ENCODE data around the gene LPIN3. TPM values are rescaled to one million over a fixed set of nuclear protein-coding genes. Genes with fewer than 3 reads are reported as not detected.

Gene LPIN3
- polyA plus RNA-seq, 3 donors = 0.01 TPM; not detected in 2

GRCh38 chr20:41334443-41335421 lies 5.9 kb upstream of the LPIN3 start:
- 91% methylated on average over 7 of the region's 15 CpGs for WGBS (ENCODE audit: insufficient coverage)
- Histone ChIP-seq H4K20me1 (ENCODE audit: insufficient read depth, low read length) (no peaks in the 10 kb centered on the region), H3K27ac (ENCODE audit: low read depth in 1 of 2, low read length in 2 of 2) (no peak overlapping the region), H3K36me3 (replicated peaks in 1 of 2; ENCODE audit: control insufficient read depth in 1 of 2, insufficient read depth in 2 of 2, low read length in 2 of 2) (no peaks in the 10 kb centered on the region), H3K9me3 (replicated peaks in 1 of 2; ENCODE audit: control insufficient read depth in 1 of 2, insufficient read depth in 1 of 2, low read length in 2 of 2) (no peaks in the 10 kb centered on the region), H3K4me2 (replicated peaks; ENCODE audit: extremely low read depth, low read length, poor library complexity, severe bottlenecking) (no peak overlapping the region), H3K4me1 (ENCODE audit: control insufficient read depth in 1 of 2, insufficient read depth in 2 of 2, low read length in 2 of 2) (peaks cover 6 to 8% of the 10 kb centered on the region in 2 donors), H3K27me3 (ENCODE audit: control insufficient read depth in 2 of 2, insufficient read depth in 2 of 2, low read length in 2 of 2) (peaks cover 5 to 23% of the 10 kb centered on the region in 2 donors), H3K79me2 (ENCODE audit: insufficient read depth, low read length) (no peaks in the 10 kb centered on the region), H3K9ac (ENCODE audit: insufficient read depth, low read length, poor library complexity, severe bottlenecking) (no peak overlapping the region), H3K4me3 (replicated peaks in 1 of 3; ENCODE audit: low read depth in 2 of 3, low read length in 3 of 3) (no peak overlapping the region), H2AFZ (ENCODE audit: insufficient read depth, low read depth, low read length, poor library complexity, severe bottlenecking) (no peak overlapping the region)
- Mint-ChIP-seq H3K4me1 (peaks cover 10% of the 10 kb centered on the region), H3K36me3 (peaks cover 0 to 2% of the 10 kb centered on the region in 2 donors), H3K27me3 (ENCODE audit: low read depth in 3 of 3) (peaks cover 25 to 50% (median 32%) of the 10 kb centered on the region in 3 donors), H3K27ac (no peak overlapping the region), H3K4me3 (no peak overlapping the region), H3K9me3 (peaks cover 0 to 2% (median 0%) of the 10 kb centered on the region in 7 donors)
- no peak for DNase-seq
- intact Hi-C loops (cut with micrococcal nuclease) = no loop called here
- TF ChIP-seq CTCF (IDR thresholded peaks at IDR 0.05) = no peak

- Histone ChIP-seq H3K27ac (ENCODE audit: low read depth in 1 of 2, low read length in 2 of 2) (no peak overlapping the region), H3K4me2 (replicated peaks; ENCODE audit: extremely low read depth, low read length, poor library complexity, severe bottlenecking) (no peak overlapping the region), H3K9ac (ENCODE audit: insufficient read depth, low read length, poor library complexity, severe bottlenecking) (no peak overlapping the region), H2AFZ (ENCODE audit: insufficient read depth, low read depth, low read length, poor library complexity, severe bottlenecking) (no peak overlapping the region), H3K36me3 (replicated peaks in 1 of 2; ENCODE audit: control insufficient read depth in 1 of 2, insufficient read depth in 2 of 2, low read length in 2 of 2) (no peaks in the 10 kb centered on the region), H3K4me3 (replicated peaks in 1 of 3; ENCODE audit: low read depth in 2 of 3, low read length in 3 of 3) (no peak overlapping the region), H3K4me1 (ENCODE audit: control insufficient read depth in 1 of 2, insufficient read depth in 2 of 2, low read length in 2 of 2) (peaks cover 9% of the 10 kb centered on the region in 2 donors), H3K9me3 (replicated peaks in 1 of 2; ENCODE audit: control insufficient read depth in 1 of 2, insufficient read depth in 1 of 2, low read length in 2 of 2) (no peaks in the 10 kb centered on the region), H3K79me2 (ENCODE audit: insufficient read depth, low read length) (no peaks in the 10 kb centered on the region), H3K27me3 (ENCODE audit: control insufficient read depth in 2 of 2, insufficient read depth in 2 of 2, low read length in 2 of 2) (peaks cover 5 to 24% of the 10 kb centered on the region in 2 donors), H4K20me1 (ENCODE audit: insufficient read depth, low read length) (no peaks in the 10 kb centered on the region)
- no peak for DNase-seq
- peaks cover 11% of the 10 kb centered on the region for H3K4me1 Mint-ChIP-seq
- intact Hi-C loops (cut with micrococcal nuclease) = no loop called here
- WGBS (ENCODE audit: insufficient coverage) = 50% methylated on average over 1 of the region's 1 CpG
- TF ChIP-seq CTCF (IDR thresholded peaks at IDR 0.05) = no peak
- peaks cover 0 to 2% of the 10 kb centered on the region in 2 donors for H3K36me3 Mint-ChIP-seq
- H3K27me3 Mint-ChIP-seq (ENCODE audit: low read depth in 3 of 3) = peaks cover 32 to 53% (median 36%) of the 10 kb centered on the region in 3 donors
- H3K9me3 Mint-ChIP-seq = peaks cover 0 to 2% (median 0%) of the 10 kb centered on the region in 7 donors
- H3K27ac Mint-ChIP-seq = no peak overlapping the region
- no peak overlapping the region for H3K4me3 Mint-ChIP-seq
Measured at GRCh38 chr20:41335591-41335990, 5.0 kb upstream of the LPIN3 start.
